Epithelial cell of proximal tubule (primary cell): ENCODE results near the gene DEPDC5. TPM values are rescaled to one million over a fixed set of nuclear protein-coding genes. Genes with fewer than 3 reads are reported as not detected.

Experiments used
- DNase-seq: peaks from one replicate; pipeline ENCODE4 v3.0.0-alpha.2; 2011; ENCODE audit warnings: low read depth
- H3K4me3 ChIP-seq: 2 replicates; pipeline ENCODE4 v1.5.1; 2011; ENCODE audit warnings: low read depth, mild to moderate bottlenecking, low read length
- total RNA-seq: library from RNA; depleted of rRNA; stranded (reverse); fragments of >200 nt; gene quantifications from 2 replicates; pipeline ENCODE4 v1.2.3, GENCODE V29; 2015
- TF ChIP-seq, protein P1 (sequence below): conservative IDR thresholded peaks from 2 replicates; pipeline ENCODE4 v1.5.1; 2012; ENCODE audit warnings: low read depth, mild to moderate bottlenecking, low read length

Gene DEPDC5
- total RNA-seq, 1 donor from 2014 or later = 5.4 TPM

DNA sequence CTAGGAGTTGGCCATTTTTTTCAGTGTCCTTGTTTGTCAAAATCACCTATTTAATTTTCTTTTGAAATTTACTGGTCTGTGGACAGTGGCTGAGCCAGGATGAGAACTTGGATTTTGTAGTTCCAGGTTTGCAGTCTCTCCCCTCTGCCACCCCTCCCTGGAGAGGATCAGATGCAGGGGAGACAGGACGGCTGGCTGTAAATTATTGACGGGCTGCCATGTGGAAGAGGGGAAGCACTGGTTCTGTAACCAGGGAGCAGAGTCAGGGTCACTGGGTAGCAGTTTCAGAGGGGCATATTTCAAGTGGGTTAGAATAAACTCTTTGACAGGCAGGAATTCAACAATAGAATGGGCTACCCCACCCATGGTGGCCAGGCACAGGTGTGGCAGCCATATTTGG is 169.9 kb downstream of the DEPDC5 start:
- TF ChIP-seq, protein P1, sequence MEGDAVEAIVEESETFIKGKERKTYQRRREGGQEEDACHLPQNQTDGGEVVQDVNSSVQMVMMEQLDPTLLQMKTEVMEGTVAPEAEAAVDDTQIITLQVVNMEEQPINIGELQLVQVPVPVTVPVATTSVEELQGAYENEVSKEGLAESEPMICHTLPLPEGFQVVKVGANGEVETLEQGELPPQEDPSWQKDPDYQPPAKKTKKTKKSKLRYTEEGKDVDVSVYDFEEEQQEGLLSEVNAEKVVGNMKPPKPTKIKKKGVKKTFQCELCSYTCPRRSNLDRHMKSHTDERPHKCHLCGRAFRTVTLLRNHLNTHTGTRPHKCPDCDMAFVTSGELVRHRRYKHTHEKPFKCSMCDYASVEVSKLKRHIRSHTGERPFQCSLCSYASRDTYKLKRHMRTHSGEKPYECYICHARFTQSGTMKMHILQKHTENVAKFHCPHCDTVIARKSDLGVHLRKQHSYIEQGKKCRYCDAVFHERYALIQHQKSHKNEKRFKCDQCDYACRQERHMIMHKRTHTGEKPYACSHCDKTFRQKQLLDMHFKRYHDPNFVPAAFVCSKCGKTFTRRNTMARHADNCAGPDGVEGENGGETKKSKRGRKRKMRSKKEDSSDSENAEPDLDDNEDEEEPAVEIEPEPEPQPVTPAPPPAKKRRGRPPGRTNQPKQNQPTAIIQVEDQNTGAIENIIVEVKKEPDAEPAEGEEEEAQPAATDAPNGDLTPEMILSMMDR = no peak
- no peak overlapping the region for H3K4me3 ChIP-seq
- DNase-seq = no peak

DNA sequence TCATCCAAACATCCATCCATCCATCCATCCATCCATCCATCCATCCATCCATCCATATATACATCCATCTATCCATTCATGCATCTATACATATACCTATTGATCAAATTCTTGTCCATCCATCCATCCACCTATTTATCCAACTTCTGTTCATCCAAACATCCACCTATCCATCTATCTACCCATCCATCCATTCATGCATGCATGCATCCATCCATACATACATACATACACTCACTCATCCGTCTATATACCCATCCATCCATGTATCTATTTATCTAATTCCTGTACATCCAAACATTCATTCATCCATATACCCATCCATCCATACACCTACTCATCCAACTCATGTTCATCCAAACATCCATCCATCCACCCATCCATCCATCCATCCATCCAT is 171.2 kb downstream of the DEPDC5 start:
- TF ChIP-seq, protein P1 = no peak
- DNase-seq = no peak
- H3K4me3 ChIP-seq = no peak overlapping the region

DNA sequence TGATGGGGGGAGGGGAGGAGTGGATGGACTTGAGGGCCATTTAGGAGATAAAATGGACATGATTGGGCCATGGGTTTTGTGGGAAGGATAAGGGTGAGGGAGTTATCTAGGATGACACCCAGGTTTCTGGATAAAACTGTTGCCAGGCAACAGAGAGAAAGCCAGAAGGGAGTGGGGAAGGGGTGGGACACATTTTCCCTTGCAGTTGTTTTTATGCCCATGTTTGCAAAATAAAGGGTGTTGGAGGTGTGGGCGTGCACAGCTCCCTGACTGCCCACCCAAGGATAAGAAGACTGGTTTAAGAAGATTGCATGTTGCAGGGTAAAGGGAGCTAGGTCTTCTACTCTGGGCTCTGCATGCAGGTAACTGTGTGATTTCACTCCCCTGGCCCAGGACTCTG is 172.2 kb downstream of the DEPDC5 start:
- H3K4me3 ChIP-seq = no peak overlapping the region
- no peak for DNase-seq
- TF ChIP-seq, protein P1 = no peak

DNA sequence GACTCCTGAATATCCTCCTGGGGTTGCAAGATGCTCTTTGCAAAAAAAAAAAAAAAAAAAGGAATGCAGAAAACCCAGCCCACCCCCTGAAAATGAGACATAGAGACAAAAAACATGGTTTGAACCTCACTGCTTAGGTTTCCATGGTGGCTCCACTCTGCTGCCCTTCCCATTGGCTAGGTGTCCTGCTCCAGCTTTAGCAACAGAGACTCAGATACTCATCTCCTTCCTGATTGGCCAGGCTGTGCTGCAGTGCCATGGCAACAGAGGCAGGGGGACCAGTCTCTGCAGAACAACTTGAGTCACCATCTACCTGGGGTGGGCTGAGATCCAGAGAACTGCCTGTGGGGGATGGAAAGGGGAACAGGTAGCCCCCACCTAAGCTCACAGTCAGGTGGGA is 173.2 kb downstream of the DEPDC5 start:
- H3K4me3 ChIP-seq = no peak overlapping the region
- TF ChIP-seq, protein P1 = no peak
- no peak for DNase-seq

DNA sequence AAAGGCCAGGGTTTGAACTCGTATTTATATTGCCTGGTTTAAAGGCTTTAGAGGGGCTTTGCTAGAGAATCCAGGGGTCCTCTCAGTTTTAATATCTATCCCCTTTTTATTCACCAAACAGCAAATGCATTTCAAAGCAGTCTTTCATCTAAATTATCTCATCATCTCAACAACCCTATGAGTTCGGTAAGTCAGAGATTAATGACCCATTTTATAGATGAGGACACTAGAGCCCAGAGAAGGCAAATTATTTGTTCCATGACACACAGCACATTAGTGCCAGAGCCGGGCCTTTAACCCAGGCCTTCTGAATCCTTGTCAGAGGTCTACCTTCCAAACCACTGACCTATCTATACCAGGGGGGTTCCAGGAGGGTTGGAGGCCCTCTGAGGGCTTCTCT is 173.7 kb downstream of the DEPDC5 start:
- TF ChIP-seq, protein P1 = no peak
- DNase-seq = no peak
- no peak overlapping the region for H3K4me3 ChIP-seq

DNA sequence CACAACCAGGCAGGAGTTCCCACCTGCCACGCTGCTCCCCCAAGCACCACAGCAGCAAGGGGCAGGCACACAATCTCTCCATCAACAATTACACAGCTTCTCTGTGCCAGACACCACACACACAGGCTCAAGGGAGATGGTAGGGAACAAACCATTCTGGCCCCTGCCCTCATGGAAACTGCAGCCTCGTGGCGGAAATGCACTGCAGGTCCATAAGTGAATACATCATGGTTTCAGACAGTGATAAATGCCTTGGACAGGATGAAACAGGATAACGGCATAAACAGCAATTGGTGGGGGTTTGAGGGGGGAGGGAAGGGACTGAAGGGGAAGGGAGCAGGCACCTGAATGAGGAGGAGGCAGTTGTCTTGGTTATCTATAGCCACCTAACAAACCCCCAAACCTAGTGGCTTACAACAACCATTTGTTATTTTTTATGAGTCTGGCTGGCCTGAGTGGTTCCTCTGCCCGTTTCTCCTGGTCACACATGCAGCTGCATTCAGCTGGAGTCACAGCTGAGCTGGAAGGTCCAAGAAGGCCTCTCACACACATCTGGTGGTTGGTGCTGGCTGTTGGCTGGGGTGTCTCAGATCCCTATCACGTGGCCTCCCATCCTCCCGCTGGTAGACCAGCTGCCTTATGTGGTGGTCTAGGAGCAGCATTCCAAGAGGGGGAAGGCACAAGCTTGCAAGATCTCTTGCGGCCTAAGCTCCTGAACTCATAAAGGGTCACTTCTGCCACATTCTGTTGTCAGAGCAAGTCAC is 175.5 kb downstream of the DEPDC5 start:
- no peak for DNase-seq
- no peak overlapping the region for H3K4me3 ChIP-seq
- TF ChIP-seq, protein P1 = no peak

DNA sequence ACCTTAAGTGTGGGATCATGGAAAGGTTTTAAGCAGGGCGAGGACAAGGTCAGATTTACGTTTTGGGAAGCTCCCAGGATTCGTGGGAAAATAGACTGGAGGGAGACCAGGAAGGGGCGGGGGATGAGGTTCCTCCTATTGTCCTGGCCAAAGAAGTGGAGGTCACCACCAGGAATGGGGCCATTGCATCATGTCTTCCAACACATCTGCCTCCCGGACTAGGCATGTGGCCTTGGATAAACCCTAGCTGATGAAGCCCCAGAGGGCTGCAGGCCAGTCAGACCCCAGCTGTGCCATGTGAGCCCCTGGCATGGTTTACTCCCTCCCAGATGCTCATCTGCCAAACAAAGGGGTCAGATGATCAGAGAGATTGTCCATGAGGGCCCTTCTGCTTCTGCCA is 179.0 kb downstream of the DEPDC5 start:
- no peak for DNase-seq
- H3K4me3 ChIP-seq = no peak overlapping the region
- TF ChIP-seq, protein P1 = no peak
